Osteocyte (in vitro differentiated cells): ENCODE results near the gene KRTAP1-1. TPM values are rescaled to one million over a fixed set of nuclear protein-coding genes. Genes with fewer than 3 reads are reported as not detected.
"Not testable (repeated sequence)": the region's sequence is repeated elsewhere in the genome, so short reads cannot be mapped to it uniquely, and the experiment has no call there.

ENCODE experiments used
- DNase-seq: peaks from one replicate; pipeline ENCODE4 v3.0.0; 2021; ENCODE audit warnings: mixed read lengths; ENCODE audit not compliant: unreplicated experiment; ENCODE audit errors: extremely low spot score
- H3K27ac Mint-ChIP-seq: one replicate; pipeline ENCODE4 v1.8.0; 2021; ENCODE audit warnings: mild to moderate bottlenecking, mixed read lengths; ENCODE audit not compliant: unreplicated experiment
- H3K27me3 Mint-ChIP-seq: one replicate; pipeline ENCODE4 v1.8.0; 2021; ENCODE audit warnings: mixed read lengths; ENCODE audit not compliant: unreplicated experiment
- H3K36me3 Mint-ChIP-seq: one replicate; pipeline ENCODE4 v1.8.0; 2021; ENCODE audit warnings: mixed read lengths; ENCODE audit not compliant: unreplicated experiment
- H3K4me1 Mint-ChIP-seq: one replicate; pipeline ENCODE4 v1.8.0; 2021; ENCODE audit warnings: mixed read lengths; ENCODE audit not compliant: unreplicated experiment
- H3K4me3 Mint-ChIP-seq: one replicate; pipeline ENCODE4 v1.8.0; 2021; ENCODE audit warnings: mild to moderate bottlenecking, moderate library complexity, mixed read lengths; ENCODE audit not compliant: unreplicated experiment
- H3K9me3 Mint-ChIP-seq: one replicate; pipeline ENCODE4 v1.8.0; 2021; ENCODE audit warnings: mixed read lengths; ENCODE audit not compliant: unreplicated experiment
- CTCF ChIP-seq: fragments of 200-600 bp; sonication (generic); IDR thresholded peaks from 2 replicates; pipeline ENCODE4 v1.5.0; 2021; ENCODE audit warnings: antibody characterized with exemption, mild to moderate bottlenecking, moderate library complexity
- total RNA-seq: library from RNA; stranded (reverse); gene quantifications from 2 replicates; pipeline ENCODE4 v1.2.1, GENCODE V29; 2021

The KRTAP1-1 gene
- total RNA-seq, 1 donor from 2014 or later: not detected

GRCh38 chr17:41049110-41049509 lies 7.9 kb upstream of the KRTAP1-1 start:
- Mint-ChIP-seq H3K4me1 (peaks cover 24% of the 10 kb centered on the region), H3K9me3 (peaks cover 4% of the 10 kb centered on the region), H3K27me3 (no peaks in the 10 kb centered on the region), H3K36me3 (peaks cover 4% of the 10 kb centered on the region), H3K4me3 (no peak overlapping the region), H3K27ac (peak overlapping the region; percentile 87)
- TF ChIP-seq CTCF: no peak
- no peak for DNase-seq

GRCh38 chr17:41048441-41048840 lies 7.2 kb upstream of the KRTAP1-1 start:
- peaks cover 2% of the 10 kb centered on the region for H3K36me3 Mint-ChIP-seq
- H3K4me3 Mint-ChIP-seq: no peak overlapping the region
- H3K9me3 Mint-ChIP-seq: peaks cover 7% of the 10 kb centered on the region
- peaks cover 25% of the 10 kb centered on the region for H3K4me1 Mint-ChIP-seq
- H3K27me3 Mint-ChIP-seq: no peaks in the 10 kb centered on the region
- no peak for TF ChIP-seq CTCF
- no peak for DNase-seq
- H3K27ac Mint-ChIP-seq: peak overlapping the region; percentile 87

GRCh38 chr17:41046735-41047465 lies 5.7 kb upstream of the KRTAP1-1 start, which contains the start of gene KRTAP2-1:
KRTAP2-1 (minus strand) TSS chr17:41047316; CDS start chr17:41047267, 49 bp downstream.
- not testable (repeated sequence) for H3K27me3 Mint-ChIP-seq, DNase-seq, H3K4me3 Mint-ChIP-seq, H3K36me3 Mint-ChIP-seq
- H3K4me1 Mint-ChIP-seq: peaks cover 21% of the 10 kb centered on the region
- H3K27ac Mint-ChIP-seq: peak within 1 kb of the TSS; percentile 87
- H3K9me3 Mint-ChIP-seq: peaks cover 18% of the 10 kb centered on the region

GRCh38 chr17:41042953-41043352 lies 1.7 kb upstream of the KRTAP1-1 start:
- H3K9me3 Mint-ChIP-seq: peaks cover 18% of the 10 kb centered on the region
- H3K27ac Mint-ChIP-seq: no peak overlapping the region
- no peaks in the 10 kb centered on the region for H3K27me3 Mint-ChIP-seq
- no peak overlapping the region for H3K4me3 Mint-ChIP-seq
- TF ChIP-seq CTCF: no peak
- no peak for DNase-seq
- H3K4me1 Mint-ChIP-seq: peaks cover 6% of the 10 kb centered on the region
- no peaks in the 10 kb centered on the region for H3K36me3 Mint-ChIP-seq

GRCh38 chr17:41037853-41038350 lies 3.3 kb downstream of the KRTAP1-1 start:
- no peak for TF ChIP-seq CTCF
- DNase-seq: no peak
- Mint-ChIP-seq H3K4me3 (no peak overlapping the region), H3K4me1 (no peaks in the 10 kb centered on the region), H3K36me3 (no peaks in the 10 kb centered on the region), H3K27ac (no peak overlapping the region), H3K27me3 (no peaks in the 10 kb centered on the region), H3K9me3 (peaks cover 6% of the 10 kb centered on the region)

GRCh38 chr17:41034346-41034935 lies 6.8 kb downstream of the KRTAP1-1 start, which contains the start of gene KRTAP1-3:
KRTAP1-3 (minus strand) TSS chr17:41034874; CDS start chr17:41034821, 53 bp downstream.
- H3K4me3 Mint-ChIP-seq, H3K27me3 Mint-ChIP-seq, H3K36me3 Mint-ChIP-seq, H3K4me1 Mint-ChIP-seq, H3K9me3 Mint-ChIP-seq, H3K27ac Mint-ChIP-seq, DNase-seq: not testable (repeated sequence)
